Skeletal muscle tissue (tissue), 4 donors: Measurements from ENCODE around the gene ERC2. TPM values are rescaled to one million over a fixed set of nuclear protein-coding genes. Genes with fewer than 3 reads are reported as not detected.

Experiments
- H3K27ac ChIP-seq: one replicate; pipeline ENCODE4 v1.7.0; 2013; ENCODE audit warnings: mild to moderate bottlenecking, low read depth, low read length, inconsistent platforms
- H3K27me3 ChIP-seq, 3 donors: one replicate each; pipeline ENCODE4 v1.7.0; 2013; ENCODE audit warnings: low read length in 3 of 3; ENCODE audit not compliant: control insufficient read depth in 3 of 3, insufficient read depth in 3 of 3
- H3K36me3 ChIP-seq, 3 donors: one replicate each; pipeline ENCODE4 v1.7.0; 2013; ENCODE audit warnings: low read length in 3 of 3; ENCODE audit not compliant: control insufficient read depth in 3 of 3, insufficient read depth in 3 of 3
- H3K4me1 ChIP-seq, 3 donors: one replicate each; pipeline ENCODE4 v1.7.0; 2013; ENCODE audit warnings: low read length in 3 of 3, mild to moderate bottlenecking in 3 of 3; ENCODE audit not compliant: control insufficient read depth in 3 of 3, insufficient read depth in 3 of 3
- H3K4me3 ChIP-seq, 3 donors: one replicate each; pipeline ENCODE4 v1.7.0; 2013; ENCODE audit warnings: low read length in 3 of 3
- H3K9ac ChIP-seq, 3 donors: one replicate each; pipeline ENCODE4 v1.7.0; 2013; ENCODE audit warnings: low read length in 3 of 3, mild to moderate bottlenecking in 3 of 3, moderate library complexity in 2 of 3, low read depth in 1 of 3
- H3K9me3 ChIP-seq, 3 donors: one replicate each; pipeline ENCODE4 v1.7.0; 2013; ENCODE audit warnings: low read length in 3 of 3; ENCODE audit not compliant: control insufficient read depth in 3 of 3
- total RNA-seq: library from RNA; depleted of rRNA; stranded (reverse); fragments of >200 nt; gene quantifications from one replicate; pipeline ENCODE4 v1.2.3, GENCODE V29; 2014
- donor health status: Osteomylitis.

Gene ERC2
- total RNA-seq, 1 donor from 2014 or later: 1.0 TPM

DNA sequence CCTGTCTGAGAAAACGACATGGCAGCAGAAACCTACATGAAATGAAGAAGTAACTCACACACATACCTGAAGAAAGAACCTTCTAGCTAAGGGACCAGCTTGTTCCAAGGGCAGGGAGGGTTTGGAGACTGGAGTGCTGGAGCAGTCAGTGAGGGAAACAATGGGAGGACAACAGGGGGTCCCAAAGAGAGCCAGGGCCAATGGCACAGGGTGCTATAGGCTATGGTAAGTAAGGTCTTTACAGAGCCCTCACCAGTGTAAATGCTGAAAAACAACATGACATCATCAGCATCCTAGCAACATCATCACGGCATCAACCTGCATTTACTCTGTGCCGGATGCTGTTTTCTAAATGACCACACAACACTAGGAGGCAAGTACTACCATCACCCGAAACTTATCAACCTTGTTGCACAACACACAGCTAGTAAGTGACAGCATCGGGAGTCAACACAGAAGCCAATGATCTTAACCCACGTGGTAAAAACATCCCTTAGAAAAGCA lies 531.7 kb downstream of the ERC2 start:
- H3K9me3 ChIP-seq: no peaks in the 10 kb centered on the region
- no peak overlapping the region for H3K9ac ChIP-seq
- H3K36me3 ChIP-seq: no peaks in the 10 kb centered on the region
- no peak overlapping the region for H3K4me3 ChIP-seq
- H3K27ac ChIP-seq: no peak overlapping the region
- no peaks in the 10 kb centered on the region for H3K4me1 ChIP-seq
- H3K27me3 ChIP-seq: no peaks in the 10 kb centered on the region

DNA sequence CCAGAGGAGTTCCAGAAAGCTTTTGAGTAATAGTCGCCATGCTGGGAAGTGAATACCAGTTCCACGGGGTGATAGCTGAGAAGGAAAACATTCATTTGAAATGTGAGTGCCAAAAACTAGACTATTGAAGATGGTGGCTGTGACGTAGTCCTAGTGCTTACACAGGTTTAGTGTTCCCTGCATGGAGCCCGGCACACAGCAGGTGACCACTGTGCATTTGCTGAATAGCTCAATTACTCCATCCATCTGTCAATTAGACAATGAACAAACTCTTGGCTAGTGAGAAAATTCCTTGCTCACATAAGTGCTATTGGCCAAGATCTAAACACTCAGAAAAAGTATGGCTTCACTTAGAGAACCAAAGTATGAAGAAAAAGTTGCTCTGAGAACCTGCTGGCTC lies 533.0 kb downstream of the ERC2 start:
- H3K4me3 ChIP-seq: no peak overlapping the region
- no peak overlapping the region for H3K9ac ChIP-seq
- no peaks in the 10 kb centered on the region for H3K27me3 ChIP-seq
- H3K27ac ChIP-seq: no peak overlapping the region
- H3K9me3 ChIP-seq: no peaks in the 10 kb centered on the region
- H3K36me3 ChIP-seq: no peaks in the 10 kb centered on the region
- H3K4me1 ChIP-seq: no peaks in the 10 kb centered on the region

DNA sequence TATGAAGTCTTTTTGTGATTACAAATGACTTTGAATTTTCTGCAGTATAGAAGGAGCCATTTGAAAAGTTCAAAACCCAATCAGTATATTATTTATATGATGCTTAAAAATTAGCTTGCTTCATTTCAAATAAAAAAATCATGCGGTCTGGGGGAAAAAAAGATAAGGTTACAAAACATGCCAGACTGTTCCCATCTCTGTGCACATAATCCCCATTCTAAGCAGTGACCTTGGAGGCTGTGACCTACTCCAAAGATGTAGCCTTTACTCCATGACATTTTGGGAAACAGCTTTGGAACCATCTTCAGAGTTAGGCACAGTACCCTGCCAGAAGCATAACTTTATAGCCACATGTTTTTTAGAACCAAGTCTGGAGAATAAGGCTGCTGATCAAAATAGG lies 533.5 kb downstream of the ERC2 start:
- Histone ChIP-seq H3K4me1 (no peaks in the 10 kb centered on the region), H3K9me3 (no peaks in the 10 kb centered on the region)

DNA sequence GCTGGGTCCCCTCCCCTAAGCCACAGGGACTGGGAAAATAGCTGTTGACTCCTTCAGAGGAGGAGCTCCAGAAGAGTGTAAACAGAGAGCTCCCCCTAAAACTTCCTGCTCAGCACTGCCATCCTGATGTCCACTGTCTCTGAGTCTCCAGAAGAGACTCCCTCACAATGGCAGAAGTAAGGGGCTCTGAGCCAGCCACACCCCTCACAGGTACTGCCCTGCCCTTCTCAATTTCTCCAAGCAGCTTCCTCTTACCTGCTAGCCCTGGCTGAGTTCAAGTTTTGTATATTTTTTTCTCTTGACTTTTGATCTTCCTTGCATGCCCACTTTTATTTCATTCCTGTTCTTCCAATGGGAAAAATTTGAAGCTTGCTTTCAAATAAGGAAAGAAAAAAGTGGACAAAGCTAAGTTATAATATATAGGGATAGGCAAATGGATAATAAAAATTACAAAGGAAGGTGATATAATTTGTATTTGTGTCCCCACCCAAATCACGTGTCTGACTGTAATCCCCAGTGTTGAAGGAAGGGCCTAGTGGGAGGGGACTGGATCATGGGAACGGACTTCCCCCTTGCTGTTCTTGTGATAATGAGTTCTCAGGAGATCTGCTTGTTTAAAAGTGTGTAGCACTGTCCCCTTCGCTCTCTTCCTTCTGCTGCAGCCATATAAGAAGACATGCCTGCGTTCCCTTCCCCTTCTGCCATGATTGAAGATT lies 539.0 kb downstream of the ERC2 start:
- H3K27ac ChIP-seq: no peak overlapping the region
- H3K9ac ChIP-seq: no peak overlapping the region
- H3K36me3 ChIP-seq: no peaks in the 10 kb centered on the region
- no peaks in the 10 kb centered on the region for H3K27me3 ChIP-seq
- no peaks in the 10 kb centered on the region for H3K9me3 ChIP-seq
- H3K4me3 ChIP-seq: no peak overlapping the region
- H3K4me1 ChIP-seq: no peaks in the 10 kb centered on the region

More for the DNA sequence above, 533.5 kb downstream of the ERC2 start:
- H3K9ac ChIP-seq: no peak overlapping the region
- H3K27ac ChIP-seq: no peak overlapping the region
- H3K27me3 ChIP-seq: no peaks in the 10 kb centered on the region
- H3K4me3 ChIP-seq: no peak overlapping the region
- H3K36me3 ChIP-seq: no peaks in the 10 kb centered on the region

DNA sequence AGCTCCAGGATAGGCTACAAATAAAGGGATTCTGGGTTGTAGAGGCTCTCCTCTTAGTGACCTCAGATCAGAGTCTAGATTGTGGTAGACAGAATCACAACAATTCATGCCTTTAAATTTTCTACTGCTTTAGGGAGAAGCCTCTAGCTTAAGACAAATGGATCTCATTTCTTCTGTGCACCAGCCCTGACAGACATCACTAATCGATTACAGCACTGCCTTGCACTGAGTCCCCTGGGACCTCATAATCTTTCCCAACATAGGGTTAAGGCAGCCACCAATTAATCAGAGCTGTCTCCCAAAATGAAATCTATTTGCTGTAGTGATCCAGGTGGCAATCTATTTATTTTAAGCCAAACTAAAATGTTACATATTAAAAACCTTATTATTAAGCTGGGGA lies 544.6 kb downstream of the ERC2 start:
- H3K4me3 ChIP-seq: no peak overlapping the region
- H3K27me3 ChIP-seq: no peaks in the 10 kb centered on the region
- no peak overlapping the region for H3K27ac ChIP-seq
- H3K9ac ChIP-seq: no peak overlapping the region
- no peaks in the 10 kb centered on the region for H3K9me3 ChIP-seq
- no peaks in the 10 kb centered on the region for H3K36me3 ChIP-seq
- H3K4me1 ChIP-seq: no peaks in the 10 kb centered on the region

DNA sequence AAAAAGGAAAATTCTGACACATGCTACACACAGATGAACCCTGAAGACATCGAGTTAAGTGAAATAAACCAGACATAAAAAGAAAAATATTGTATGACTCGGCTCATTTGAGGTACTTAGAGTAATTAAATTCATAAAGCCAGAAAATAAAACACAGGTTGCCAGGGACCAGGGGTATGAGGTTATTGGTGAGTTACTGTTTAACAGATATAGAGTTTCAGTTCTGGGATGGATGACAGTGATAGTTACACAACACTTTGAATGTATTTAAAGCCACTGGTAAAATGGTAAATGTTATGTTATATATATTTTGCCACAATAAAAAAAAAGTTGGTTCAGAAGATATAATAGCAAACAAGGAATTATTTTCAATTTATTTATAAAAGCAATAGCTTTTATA lies 545.1 kb downstream of the ERC2 start:
- H3K4me1 ChIP-seq: no peaks in the 10 kb centered on the region
- no peak overlapping the region for H3K4me3 ChIP-seq
- no peak overlapping the region for H3K9ac ChIP-seq
- H3K36me3 ChIP-seq: no peaks in the 10 kb centered on the region
- H3K27ac ChIP-seq: no peak overlapping the region
- no peaks in the 10 kb centered on the region for H3K27me3 ChIP-seq
- no peaks in the 10 kb centered on the region for H3K9me3 ChIP-seq

DNA sequence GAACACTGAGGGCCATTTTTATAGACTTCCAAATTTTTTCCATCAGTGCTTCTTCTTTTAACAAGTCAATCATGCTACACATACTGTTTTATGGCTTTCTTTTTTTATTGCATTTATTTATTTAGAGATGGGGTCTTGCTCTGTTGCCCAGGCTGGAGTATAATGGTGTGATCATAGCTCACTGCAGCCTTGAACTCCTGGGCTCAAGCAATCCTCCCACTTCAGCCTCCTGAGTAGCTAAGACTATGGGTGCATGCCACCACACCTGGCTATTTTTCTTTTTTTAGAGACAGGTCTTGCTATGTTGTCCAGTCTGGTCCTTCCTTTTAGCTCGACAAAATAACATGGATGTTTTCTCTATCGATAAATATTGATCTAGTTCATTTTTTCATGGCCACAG lies 555.4 kb downstream of the ERC2 start:
- H3K4me1 ChIP-seq: no peaks in the 10 kb centered on the region
- H3K27ac ChIP-seq: no peak overlapping the region
- no peaks in the 10 kb centered on the region for H3K36me3 ChIP-seq
- no peaks in the 10 kb centered on the region for H3K9me3 ChIP-seq
- H3K9ac ChIP-seq: no peak overlapping the region
- no peak overlapping the region for H3K4me3 ChIP-seq
- H3K27me3 ChIP-seq: no peaks in the 10 kb centered on the region

DNA sequence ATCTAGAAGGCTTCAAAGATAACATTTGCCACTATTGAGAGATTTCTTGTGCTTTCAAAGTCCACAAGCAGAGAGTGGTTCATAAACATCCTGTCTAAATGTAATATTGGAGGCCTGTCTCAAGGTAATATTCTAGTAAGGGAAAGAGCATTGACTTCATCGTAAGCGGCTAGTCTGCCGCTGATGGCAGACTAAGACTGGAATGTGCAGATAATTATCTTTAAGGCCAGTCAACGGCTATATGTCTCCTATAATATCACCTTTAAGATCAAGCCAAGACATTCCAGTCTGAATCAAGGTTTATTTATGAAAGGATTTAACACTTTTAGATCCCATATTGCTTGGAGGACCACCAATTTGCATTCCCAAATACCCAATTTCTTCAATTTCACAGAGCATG lies 557.0 kb downstream of the ERC2 start:
- Histone ChIP-seq H3K27me3 (no peaks in the 10 kb centered on the region), H3K4me1 (no peaks in the 10 kb centered on the region), H3K9ac (no peak overlapping the region), H3K27ac (no peak overlapping the region), H3K36me3 (no peaks in the 10 kb centered on the region), H3K4me3 (no peak overlapping the region), H3K9me3 (no peaks in the 10 kb centered on the region)

DNA sequence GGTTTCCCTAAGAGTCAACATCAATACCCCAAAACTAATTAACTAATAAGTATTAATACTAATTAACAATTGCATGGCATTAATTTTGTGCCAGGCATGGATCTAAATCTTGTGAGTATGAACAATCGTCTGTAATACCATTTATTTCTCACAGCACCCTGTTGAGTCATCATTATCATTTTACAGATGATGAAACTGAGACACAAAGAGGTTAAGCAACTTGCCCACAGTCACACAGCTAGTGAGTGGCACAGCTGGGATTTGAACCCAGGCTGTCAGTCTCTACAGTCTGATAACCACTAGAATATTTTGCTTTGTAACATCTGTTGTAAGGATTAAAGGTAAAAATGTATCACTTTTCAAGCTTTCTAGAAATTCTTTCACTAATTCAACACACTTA lies 557.7 kb downstream of the ERC2 start:
- no peak overlapping the region for H3K4me3 ChIP-seq
- no peak overlapping the region for H3K27ac ChIP-seq
- no peaks in the 10 kb centered on the region for H3K9me3 ChIP-seq
- H3K4me1 ChIP-seq: no peaks in the 10 kb centered on the region
- H3K36me3 ChIP-seq: no peaks in the 10 kb centered on the region
- H3K9ac ChIP-seq: no peak overlapping the region
- no peaks in the 10 kb centered on the region for H3K27me3 ChIP-seq

DNA sequence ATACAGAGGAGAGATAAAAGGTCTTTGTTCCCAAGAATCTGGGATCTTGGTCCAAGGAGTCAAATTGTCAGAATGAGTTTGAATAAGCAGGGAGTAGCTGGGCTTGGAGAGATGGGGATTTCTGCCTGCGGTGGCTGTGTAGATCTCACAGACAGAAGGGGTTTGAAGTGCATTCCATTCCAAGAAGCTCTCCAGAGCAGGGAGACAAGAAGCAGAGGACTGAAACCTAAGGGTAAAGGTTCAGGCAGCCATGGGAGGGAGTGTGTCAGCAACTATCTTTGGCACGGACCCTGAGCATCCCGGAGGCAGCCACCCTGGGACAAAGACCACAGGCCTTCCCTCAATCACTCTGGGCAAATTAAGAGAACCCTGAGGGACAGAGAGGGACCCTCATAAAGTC lies 558.9 kb downstream of the ERC2 start:
- Histone ChIP-seq H3K4me3 (no peak overlapping the region), H3K9me3 (no peaks in the 10 kb centered on the region), H3K9ac (no peak overlapping the region), H3K27me3 (no peaks in the 10 kb centered on the region), H3K27ac (no peak overlapping the region), H3K36me3 (no peaks in the 10 kb centered on the region), H3K4me1 (no peaks in the 10 kb centered on the region)
